ENCODE measurements around the gene PGBD5. TPM values are rescaled to one million over a fixed set of nuclear protein-coding genes. Genes with fewer than 3 reads are reported as not detected.

PGBD5 gene
- total and polyA plus RNA-seq, 2 experiments from 2014 or later: 0.40 to 1.2 TPM

GRCh38 chr1:230384380-230385157 is 41.6 kb downstream of the PGBD5 start:
- no peak for TF ChIP-seq CTCF (IDR thresholded peaks at IDR 0.05; ENCODE audit: low read depth, low read length)
- Histone ChIP-seq H3K27me3 (no peaks in the 10 kb centered on the region), H3K36me3 (no peaks in the 10 kb centered on the region), H3K4me3 (no peak overlapping the region), H3K27ac (no peak overlapping the region), H3K9me3 (ENCODE audit: low read depth) (no peaks in the 10 kb centered on the region), H3K4me1 (ENCODE audit: low read depth) (no peaks in the 10 kb centered on the region)
- no peak for DNase-seq (ENCODE audit: low read depth in 1 of 2, low spot score in 1 of 2)

- Histone ChIP-seq H3K9me3 (ENCODE audit: low read depth) (no peaks in the 10 kb centered on the region), H3K36me3 (no peaks in the 10 kb centered on the region), H3K4me1 (ENCODE audit: low read depth) (no peaks in the 10 kb centered on the region), H3K27ac (no peak overlapping the region), H3K27me3 (no peaks in the 10 kb centered on the region), H3K4me3 (no peak overlapping the region)
- DNase-seq (ENCODE audit: low read depth in 1 of 2, low spot score in 1 of 2): no peak
- TF ChIP-seq CTCF (IDR thresholded peaks at IDR 0.05; ENCODE audit: low read depth, low read length): no peak
Measured at GRCh38 chr1:230383425-230383824, 42.7 kb downstream of the PGBD5 start.

GRCh38 chr1:230382001-230382491 is 44.1 kb downstream of the PGBD5 start:
- DNase-seq (ENCODE audit: low read depth in 1 of 2, low spot score in 1 of 2): peak in 1 of 2 donors; percentile 34
- no peaks in the 10 kb centered on the region for H3K27me3 ChIP-seq
- H3K4me3 ChIP-seq: no peak overlapping the region
- peak overlapping the region; percentile 8 for H3K27ac ChIP-seq
- no peaks in the 10 kb centered on the region for H3K9me3 ChIP-seq (ENCODE audit: low read depth)
- TF ChIP-seq CTCF (IDR thresholded peaks at IDR 0.05; ENCODE audit: low read depth, low read length): no peak
- no peaks in the 10 kb centered on the region for H3K36me3 ChIP-seq
- H3K4me1 ChIP-seq (ENCODE audit: low read depth): no peaks in the 10 kb centered on the region

- Histone ChIP-seq H3K27ac (peak overlapping the region; percentile 8), H3K4me1 (ENCODE audit: low read depth) (no peaks in the 10 kb centered on the region), H3K36me3 (no peaks in the 10 kb centered on the region), H3K4me3 (no peak overlapping the region), H3K27me3 (no peaks in the 10 kb centered on the region), H3K9me3 (ENCODE audit: low read depth) (no peaks in the 10 kb centered on the region)
- no peak for TF ChIP-seq CTCF (IDR thresholded peaks at IDR 0.05; ENCODE audit: low read depth, low read length)
- DNase-seq (ENCODE audit: low read depth in 1 of 2, low spot score in 1 of 2): no peak
Measured at GRCh38 chr1:230381585-230381984, 44.5 kb downstream of the PGBD5 start.

GRCh38 chr1:230381049-230381467 is 45.1 kb downstream of the PGBD5 start:
- H3K4me3 ChIP-seq: no peak overlapping the region
- no peaks in the 10 kb centered on the region for H3K27me3 ChIP-seq
- no peak overlapping the region for H3K27ac ChIP-seq
- no peaks in the 10 kb centered on the region for H3K36me3 ChIP-seq
- TF ChIP-seq CTCF (IDR thresholded peaks at IDR 0.05; ENCODE audit: low read depth, low read length): no peak
- no peaks in the 10 kb centered on the region for H3K4me1 ChIP-seq (ENCODE audit: low read depth)
- no peak for DNase-seq (ENCODE audit: low read depth in 1 of 2, low spot score in 1 of 2)
- H3K9me3 ChIP-seq (ENCODE audit: low read depth): no peaks in the 10 kb centered on the region
